SK-N-SH treated with all-trans-retinoic acid at 6 μM for 48 hours (cell line): ENCODE results near the gene PIGU.

Experiments used
- ATAC-seq: fragments of 200-7000 bp; cut with Tn5 transposase; 3 replicates; pipeline ENCODE4 v1.9.1; 2020; ENCODE audit warnings: mild to moderate bottlenecking, moderate library complexity
- ARNTL ChIP-seq: fragments of 450-650 bp; formaldehyde crosslinking; IDR thresholded peaks from 2 replicates; pipeline ENCODE4 v1.5.0; 2020; ENCODE audit warnings: low read depth, mild to moderate bottlenecking, moderate library complexity, borderline replicate concordance
- BACH2 ChIP-seq: fragments of 250-450 bp; sonication (Bioruptor Pico); IDR thresholded peaks from 2 replicates; pipeline ENCODE4 v1.9.0; 2021; ENCODE audit warnings: mild to moderate bottlenecking, borderline replicate concordance
- CREB5 ChIP-seq: fragments of 250-450 bp; sonication (Bioruptor Pico); IDR thresholded peaks from 2 replicates; pipeline ENCODE4 v1.5.1; 2020; ENCODE audit warnings: low read depth, mild to moderate bottlenecking, moderate library complexity
- ESRRG ChIP-seq: fragments of 250-450 bp; sonication (Bioruptor Pico); IDR thresholded peaks from 2 replicates; pipeline ENCODE4 v1.6.1; 2021; ENCODE audit warnings: mild to moderate bottlenecking
- GLIS3 ChIP-seq: fragments of 250-450 bp; sonication (Bioruptor Pico); IDR thresholded peaks from 2 replicates; pipeline ENCODE4 v1.5.0; 2020; ENCODE audit warnings: mild to moderate bottlenecking, moderate library complexity
- ISL1 ChIP-seq: fragments of 250-450 bp; sonication (Bioruptor Pico); IDR thresholded peaks from 2 replicates; pipeline ENCODE4 v2.1.2; 2022; ENCODE audit warnings: mild to moderate bottlenecking, moderate library complexity
- OSR1 ChIP-seq: fragments of 250-450 bp; sonication (Bioruptor Pico); IDR thresholded peaks from 2 replicates; pipeline ENCODE4 v1.8.0; 2022; ENCODE audit warnings: moderate library complexity, mild to moderate bottlenecking, inconsistent platforms
- RARB ChIP-seq: fragments of 250-450 bp; sonication (Bioruptor Pico); IDR thresholded peaks from 2 replicates; pipeline ENCODE4 v1.8.0; 2021; ENCODE audit warnings: mild to moderate bottlenecking, moderate library complexity
- SNAI2 ChIP-seq: fragments of 250-450 bp; sonication (Bioruptor Pico); IDR thresholded peaks from 2 replicates; pipeline ENCODE4 v1.5.0; 2020; ENCODE audit warnings: mild to moderate bottlenecking, moderate library complexity
- TCF4 ChIP-seq: fragments of 250-450 bp; sonication (Bioruptor Pico); IDR thresholded peaks from 2 replicates; pipeline ENCODE4 v1.8.0; 2021; ENCODE audit warnings: mild to moderate bottlenecking, moderate library complexity, borderline replicate concordance
- ZC3H10 ChIP-seq: fragments of 250-450 bp; sonication (Bioruptor Pico); IDR thresholded peaks from 2 replicates; pipeline ENCODE4 v1.5.1; 2021; ENCODE audit warnings: mild to moderate bottlenecking, moderate library complexity
- ZFP30 ChIP-seq: fragments of 450-650 bp; formaldehyde crosslinking; IDR thresholded peaks from 2 replicates; pipeline ENCODE4 v1.5.0; 2022; ENCODE audit warnings: mild to moderate bottlenecking, moderate library complexity
- ZNF565 ChIP-seq: fragments of 450-650 bp; formaldehyde crosslinking; conservative IDR thresholded peaks from 2 replicates; pipeline ENCODE4 v1.5.0; 2020; ENCODE audit warnings: low read depth, mild to moderate bottlenecking, moderate library complexity
- ZNF70 ChIP-seq: fragments of 450-650 bp; formaldehyde crosslinking; IDR thresholded peaks from 2 replicates; pipeline ENCODE4 v1.5.0; 2020; ENCODE audit warnings: mild to moderate bottlenecking, moderate library complexity
- ZNF8 ChIP-seq: fragments of 450-650 bp; formaldehyde crosslinking; IDR thresholded peaks from 2 replicates; pipeline ENCODE4 v1.5.0; 2020; ENCODE audit warnings: mild to moderate bottlenecking, moderate library complexity
- TF ChIP-seq, protein P1 (sequence below): fragments of 250-450 bp; sonication (Bioruptor Pico); IDR thresholded peaks from 2 replicates; pipeline ENCODE4 v1.8.0; 2021; ENCODE audit warnings: low read depth, mild to moderate bottlenecking, moderate library complexity, borderline replicate concordance
- TF ChIP-seq, protein P2 (sequence below): fragments of 250-450 bp; sonication (Bioruptor Pico); IDR thresholded peaks from 2 replicates; pipeline ENCODE4 v1.8.0; 2020; ENCODE audit warnings: mild to moderate bottlenecking, moderate library complexity, borderline replicate concordance
- TF ChIP-seq, protein P3 (sequence below): fragments of 250-450 bp; sonication (Bioruptor Pico); IDR thresholded peaks from 2 replicates; pipeline ENCODE4 v1.5.0; 2020; ENCODE audit warnings: mild to moderate bottlenecking, moderate library complexity

Gene PIGU

GRCh38 chr20:34569598-34569997 lies 107.3 kb downstream of the PIGU start:
- ATAC-seq, result no peak

DNA sequence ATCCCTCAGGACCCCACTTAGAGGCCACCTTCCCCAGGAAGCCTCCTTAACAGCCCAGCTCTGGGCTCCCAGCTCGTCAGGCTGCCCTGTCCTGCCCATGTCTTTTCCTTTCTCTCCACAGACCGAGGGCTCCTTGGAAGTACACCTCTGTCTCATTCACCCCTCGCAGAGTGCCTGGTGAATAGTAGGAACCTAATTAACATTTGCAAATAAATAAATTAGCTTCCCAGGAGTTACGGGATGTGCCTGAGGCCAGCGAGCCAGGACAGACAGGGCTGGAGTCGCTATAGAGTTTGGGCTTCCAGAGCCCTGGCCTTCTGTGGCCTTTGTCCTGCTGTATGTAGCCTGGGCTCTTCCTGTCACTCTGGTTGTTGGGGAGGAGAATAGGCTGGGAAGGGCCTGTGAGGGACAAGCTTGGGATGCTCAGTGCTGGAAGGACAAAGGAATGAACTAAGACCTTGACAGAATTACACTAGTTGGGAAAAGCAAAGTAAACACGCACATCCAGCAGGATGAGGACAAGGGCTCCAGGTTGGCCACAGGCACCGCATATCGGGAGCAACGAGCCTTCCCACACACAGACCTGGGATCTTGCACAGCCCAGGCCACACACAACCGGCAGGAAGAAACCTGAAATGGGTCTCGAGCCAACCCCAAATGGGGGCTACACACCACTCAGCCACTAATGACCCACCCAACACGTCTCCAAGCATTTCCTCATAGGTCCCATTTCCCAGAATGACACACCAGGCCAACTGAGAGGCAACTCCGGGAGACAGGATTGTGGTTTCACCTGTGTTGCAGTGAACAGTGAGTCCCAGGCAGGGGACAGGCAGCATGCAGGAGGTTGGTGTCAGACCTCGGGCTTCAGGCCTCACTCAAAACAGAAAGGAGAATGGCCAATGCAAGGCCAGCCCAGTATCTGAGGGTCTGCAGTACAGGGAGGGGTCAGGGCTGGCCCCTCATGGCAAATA lies 108.7 kb downstream of the PIGU start:
- no peak for ATAC-seq
- TF ChIP-seq RARB (CRISPR knock-in tag), result no peak
- no peak for TF ChIP-seq OSR1 (CRISPR knock-in tag)
- no peak for TF ChIP-seq SNAI2 (CRISPR knock-in tag)
- no peak for TF ChIP-seq ZC3H10
- TF ChIP-seq ZNF70 (CRISPR knock-in tag), result no peak
- no peak for TF ChIP-seq ARNTL
- no peak for TF ChIP-seq CREB5 (CRISPR knock-in tag)
- TF ChIP-seq ZNF8 (CRISPR knock-in tag), result no peak
- no peak for TF ChIP-seq ZFP30 (CRISPR knock-in tag)
- no peak for TF ChIP-seq ISL1 (CRISPR knock-in tag)
- no peak for TF ChIP-seq TCF4 (CRISPR knock-in tag)
- no peak for TF ChIP-seq ZNF565 (CRISPR knock-in tag)

More at GRCh38 chr20:34569598-34569997, 107.3 kb downstream of the PIGU start:
- TF ChIP-seq, protein P1, sequence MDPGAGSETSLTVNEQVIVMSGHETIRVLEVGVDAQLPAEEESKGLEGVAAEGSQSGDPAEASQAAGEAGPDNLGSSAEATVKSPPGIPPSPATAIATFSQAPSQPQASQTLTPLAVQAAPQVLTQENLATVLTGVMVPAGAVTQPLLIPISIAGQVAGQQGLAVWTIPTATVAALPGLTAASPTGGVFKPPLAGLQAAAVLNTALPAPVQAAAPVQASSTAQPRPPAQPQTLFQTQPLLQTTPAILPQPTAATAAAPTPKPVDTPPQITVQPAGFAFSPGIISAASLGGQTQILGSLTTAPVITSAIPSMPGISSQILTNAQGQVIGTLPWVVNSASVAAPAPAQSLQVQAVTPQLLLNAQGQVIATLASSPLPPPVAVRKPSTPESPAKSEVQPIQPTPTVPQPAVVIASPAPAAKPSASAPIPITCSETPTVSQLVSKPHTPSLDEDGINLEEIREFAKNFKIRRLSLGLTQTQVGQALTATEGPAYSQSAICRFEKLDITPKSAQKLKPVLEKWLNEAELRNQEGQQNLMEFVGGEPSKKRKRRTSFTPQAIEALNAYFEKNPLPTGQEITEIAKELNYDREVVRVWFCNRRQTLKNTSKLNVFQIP, result no peak

GRCh38 chr20:34566978-34567891 lies 109.7 kb downstream of the PIGU start:
- no peak for ATAC-seq
- TF ChIP-seq ESRRG (no peak), ZNF565 (CRISPR knock-in tag) (no peak), ZFP30 (CRISPR knock-in tag) (no peak), ISL1 (CRISPR knock-in tag) (no peak), RARB (CRISPR knock-in tag) (no peak), ARNTL (no peak), GLIS3 (CRISPR knock-in tag) (no peak), ZNF70 (CRISPR knock-in tag) (no peak)

- TF ChIP-seq, protein P2, sequence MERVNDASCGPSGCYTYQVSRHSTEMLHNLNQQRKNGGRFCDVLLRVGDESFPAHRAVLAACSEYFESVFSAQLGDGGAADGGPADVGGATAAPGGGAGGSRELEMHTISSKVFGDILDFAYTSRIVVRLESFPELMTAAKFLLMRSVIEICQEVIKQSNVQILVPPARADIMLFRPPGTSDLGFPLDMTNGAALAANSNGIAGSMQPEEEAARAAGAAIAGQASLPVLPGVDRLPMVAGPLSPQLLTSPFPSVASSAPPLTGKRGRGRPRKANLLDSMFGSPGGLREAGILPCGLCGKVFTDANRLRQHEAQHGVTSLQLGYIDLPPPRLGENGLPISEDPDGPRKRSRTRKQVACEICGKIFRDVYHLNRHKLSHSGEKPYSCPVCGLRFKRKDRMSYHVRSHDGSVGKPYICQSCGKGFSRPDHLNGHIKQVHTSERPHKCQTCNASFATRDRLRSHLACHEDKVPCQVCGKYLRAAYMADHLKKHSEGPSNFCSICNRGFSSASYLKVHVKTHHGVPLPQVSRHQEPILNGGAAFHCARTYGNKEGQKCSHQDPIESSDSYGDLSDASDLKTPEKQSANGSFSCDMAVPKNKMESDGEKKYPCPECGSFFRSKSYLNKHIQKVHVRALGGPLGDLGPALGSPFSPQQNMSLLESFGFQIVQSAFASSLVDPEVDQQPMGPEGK (CRISPR knock-in tag), result no peak
- TF ChIP-seq ZNF8 (CRISPR knock-in tag), result no peak
- TF ChIP-seq GLIS3 (CRISPR knock-in tag), result no peak
- TF ChIP-seq ZFP30 (CRISPR knock-in tag), result no peak
- no peak for TF ChIP-seq OSR1 (CRISPR knock-in tag)
- TF ChIP-seq ISL1 (CRISPR knock-in tag), result no peak
- TF ChIP-seq, protein P3, sequence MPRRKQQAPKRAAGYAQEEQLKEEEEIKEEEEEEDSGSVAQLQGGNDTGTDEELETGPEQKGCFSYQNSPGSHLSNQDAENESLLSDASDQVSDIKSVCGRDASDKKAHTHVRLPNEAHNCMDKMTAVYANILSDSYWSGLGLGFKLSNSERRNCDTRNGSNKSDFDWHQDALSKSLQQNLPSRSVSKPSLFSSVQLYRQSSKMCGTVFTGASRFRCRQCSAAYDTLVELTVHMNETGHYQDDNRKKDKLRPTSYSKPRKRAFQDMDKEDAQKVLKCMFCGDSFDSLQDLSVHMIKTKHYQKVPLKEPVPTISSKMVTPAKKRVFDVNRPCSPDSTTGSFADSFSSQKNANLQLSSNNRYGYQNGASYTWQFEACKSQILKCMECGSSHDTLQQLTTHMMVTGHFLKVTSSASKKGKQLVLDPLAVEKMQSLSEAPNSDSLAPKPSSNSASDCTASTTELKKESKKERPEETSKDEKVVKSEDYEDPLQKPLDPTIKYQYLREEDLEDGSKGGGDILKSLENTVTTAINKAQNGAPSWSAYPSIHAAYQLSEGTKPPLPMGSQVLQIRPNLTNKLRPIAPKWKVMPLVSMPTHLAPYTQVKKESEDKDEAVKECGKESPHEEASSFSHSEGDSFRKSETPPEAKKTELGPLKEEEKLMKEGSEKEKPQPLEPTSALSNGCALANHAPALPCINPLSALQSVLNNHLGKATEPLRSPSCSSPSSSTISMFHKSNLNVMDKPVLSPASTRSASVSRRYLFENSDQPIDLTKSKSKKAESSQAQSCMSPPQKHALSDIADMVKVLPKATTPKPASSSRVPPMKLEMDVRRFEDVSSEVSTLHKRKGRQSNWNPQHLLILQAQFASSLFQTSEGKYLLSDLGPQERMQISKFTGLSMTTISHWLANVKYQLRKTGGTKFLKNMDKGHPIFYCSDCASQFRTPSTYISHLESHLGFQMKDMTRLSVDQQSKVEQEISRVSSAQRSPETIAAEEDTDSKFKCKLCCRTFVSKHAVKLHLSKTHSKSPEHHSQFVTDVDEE (CRISPR knock-in tag), result no peak
- no peak for TF ChIP-seq RARB (CRISPR knock-in tag)
- TF ChIP-seq ZNF70 (CRISPR knock-in tag), result no peak
- no peak for TF ChIP-seq BACH2 (CRISPR knock-in tag)
- TF ChIP-seq ARNTL, result no peak
- TF ChIP-seq, all 23 proteins: peak for 0
- no peak for ATAC-seq
Measured at GRCh38 chr20:34564833-34565232, 112.1 kb downstream of the PIGU start.
